Neural cell (in vitro differentiated cells): ENCODE results near the gene MUC5B. TPM values are rescaled to one million over a fixed set of nuclear protein-coding genes. Genes with fewer than 3 reads are reported as not detected.

Experiments used
- H2AFZ ChIP-seq: fragments of 200-600, 300-800 bp; sonication (generic), shearing (Covaris generic); 2 replicates; pipeline ENCODE4 v1.6.0; 2014; ENCODE audit warnings: low read depth, mild to moderate bottlenecking, antibody characterized with exemption, low read length, moderate library complexity
- H3F3A ChIP-seq: fragments of 200-600 bp; shearing (Covaris generic); 2 replicates; pipeline ENCODE4 v1.6.1; 2016; ENCODE audit warnings: mild to moderate bottlenecking, moderate library complexity, mixed read lengths, antibody characterized with exemption, low read length; ENCODE audit not compliant: insufficient read depth, poor library complexity, severe bottlenecking
- H3K27ac ChIP-seq: fragments of 200-600, 300-800 bp; sonication (generic), shearing (Covaris generic); 2 replicates; pipeline ENCODE4 v1.5.1; 2014; ENCODE audit warnings: mild to moderate bottlenecking, low read length, moderate library complexity
- H3K27me3 ChIP-seq: fragments of 300-800, 200-600 bp; sonication (generic), shearing (Covaris generic); 2 replicates; pipeline ENCODE4 v1.6.0; 2014; ENCODE audit warnings: mild to moderate bottlenecking, low read depth, low read length, moderate library complexity; ENCODE audit not compliant: insufficient read depth
- H3K36me3 ChIP-seq: fragments of 300-800, 200-600 bp; sonication (generic), shearing (Covaris generic); 2 replicates; pipeline ENCODE4 v1.5.1; 2014; ENCODE audit warnings: mild to moderate bottlenecking, antibody characterized with exemption, low read length, moderate library complexity; ENCODE audit not compliant: insufficient read depth
- H3K4me2 ChIP-seq: fragments of 300-800, 200-600 bp; sonication (generic), shearing (Covaris generic); 2 replicates; pipeline ENCODE4 v1.6.0; 2014; ENCODE audit warnings: mild to moderate bottlenecking, low read length
- H3K4me3 ChIP-seq: fragments of 300-800, 200-600 bp; sonication (generic), shearing (Covaris generic); 2 replicates; pipeline ENCODE4 v1.5.1; 2014; ENCODE audit warnings: mild to moderate bottlenecking, low read length, moderate library complexity
- H3K79me2 ChIP-seq: fragments of 200-600 bp; shearing (Covaris generic); replicated peaks from 2 replicates; pipeline ENCODE4 v1.6.0; 2014; ENCODE audit warnings: mild to moderate bottlenecking, low read length, moderate library complexity; ENCODE audit not compliant: insufficient read depth
- H3K9ac ChIP-seq: fragments of 300-800, 200-600 bp; sonication (generic), shearing (Covaris generic); 2 replicates; pipeline ENCODE4 v1.6.1; 2016; ENCODE audit warnings: mild to moderate bottlenecking, low read length, mixed read lengths
- H3K9me2 ChIP-seq: fragments of 200-600 bp; shearing (Covaris generic); 2 replicates; pipeline ENCODE4 v1.6.1; 2016; ENCODE audit warnings: mild to moderate bottlenecking, low read length, mixed read lengths; ENCODE audit not compliant: insufficient read depth
- H3K9me3 ChIP-seq: fragments of 200-600, 300-800 bp; sonication (generic), shearing (Covaris generic); 2 replicates; pipeline ENCODE4 v1.6.1; 2016; ENCODE audit warnings: mild to moderate bottlenecking, mixed run types, low read length, moderate library complexity, mixed read lengths
- H4K20me1 ChIP-seq: fragments of 200-600 bp; shearing (Covaris generic); 2 replicates; pipeline ENCODE4 v1.6.1; 2016; ENCODE audit warnings: mild to moderate bottlenecking, mixed run types; ENCODE audit not compliant: insufficient read depth
- EP300 ChIP-seq: fragments of 450-650 bp; conservative IDR thresholded peaks from 2 replicates; pipeline ENCODE4 v1.6.1; 2014; ENCODE audit warnings: antibody characterized with exemption, mild to moderate bottlenecking, moderate library complexity; ENCODE audit not compliant: poor library complexity, severe bottlenecking
- EZH2 ChIP-seq: fragments of 200-600, 300-800 bp; shearing (Covaris generic), sonication (generic); IDR thresholded peaks from 2 replicates; pipeline ENCODE4 v1.6.1; 2014; ENCODE audit warnings: antibody characterized with exemption, low read length, borderline replicate concordance, mild to moderate bottlenecking; ENCODE audit not compliant: insufficient read depth, poor library complexity, severe bottlenecking
- MXI1 ChIP-seq: fragments of 450-650 bp; conservative IDR thresholded peaks from 2 replicates; pipeline ENCODE4 v1.6.1; 2014; ENCODE audit warnings: antibody characterized with exemption, mild to moderate bottlenecking; ENCODE audit not compliant: poor library complexity, severe bottlenecking
- POLR2AphosphoS5 ChIP-seq: IDR thresholded peaks from 2 replicates; pipeline ENCODE4 v1.6.1; 2012
- RAD21 ChIP-seq: fragments of 450-650 bp; conservative IDR thresholded peaks from 2 replicates; pipeline ENCODE4 v1.6.1; 2014; ENCODE audit warnings: antibody characterized with exemption, mild to moderate bottlenecking, moderate library complexity
- TAF1 ChIP-seq: IDR thresholded peaks from 2 replicates; pipeline ENCODE4 v1.6.1; 2012; ENCODE audit warnings: low read depth
- polyA plus RNA-seq: library from polyadenylated mRNA; depleted of rRNA; stranded (reverse); fragments of >200 nt; gene quantifications from 2 replicates; pipeline ENCODE4 v1.2.3, GENCODE V29; 2014
- TF ChIP-seq, protein P1 (sequence below): IDR thresholded peaks from 2 replicates; pipeline ENCODE4 v1.6.1; 2012; ENCODE audit warnings: borderline replicate concordance
- TF ChIP-seq, protein P2 (sequence below): fragments of 450-650 bp; IDR thresholded peaks from 2 replicates; pipeline ENCODE4 v1.5.1; 2014; ENCODE audit warnings: antibody characterized with exemption, mild to moderate bottlenecking, moderate library complexity; ENCODE audit not compliant: poor library complexity, severe bottlenecking

The MUC5B gene
- polyA plus RNA-seq, 1 donor from 2014 or later: not detected

DNA sequence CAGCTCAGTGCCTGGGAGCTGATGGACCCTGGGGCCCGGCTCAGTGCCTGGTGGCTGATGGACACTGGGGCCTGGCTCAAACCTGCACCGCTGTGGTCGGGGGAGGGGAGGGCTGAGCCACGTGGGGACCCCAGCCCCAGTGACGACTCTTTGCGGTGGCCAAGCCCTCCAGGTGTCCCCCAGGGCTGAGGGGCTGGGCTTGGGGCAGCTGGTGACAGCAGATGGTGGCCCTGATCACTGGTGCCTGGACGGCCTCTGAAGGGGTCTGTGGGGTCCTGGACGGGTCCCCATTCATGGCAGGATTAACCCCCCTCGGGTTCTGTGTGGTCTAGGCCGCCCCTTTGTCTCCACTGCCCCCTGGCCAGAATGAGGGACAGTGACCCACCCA is 3.4 kb upstream of the MUC5B start:
- no peaks in the 10 kb centered on the region for H3K9me2 ChIP-seq
- H3F3A ChIP-seq: no peaks in the 10 kb centered on the region
- no peaks in the 10 kb centered on the region for H4K20me1 ChIP-seq
- H3K27ac ChIP-seq: no peak overlapping the region
- H3K27me3 ChIP-seq: no peaks in the 10 kb centered on the region
- H3K9ac ChIP-seq: no peak overlapping the region
- no peak overlapping the region for H3K4me3 ChIP-seq
- no peak overlapping the region for H3K4me2 ChIP-seq
- H3K79me2 ChIP-seq: no peaks in the 10 kb centered on the region
- no peaks in the 10 kb centered on the region for H3K36me3 ChIP-seq
- no peaks in the 10 kb centered on the region for H3K9me3 ChIP-seq
- no peak overlapping the region for H2AFZ ChIP-seq
- TF ChIP-seq MXI1: no peak
- TF ChIP-seq EP300: no peak
- TF ChIP-seq POLR2AphosphoS5: no peak
- no peak for TF ChIP-seq EZH2
- no peak for TF ChIP-seq RAD21
- no peak for TF ChIP-seq TAF1
- TF ChIP-seq, protein P1, sequence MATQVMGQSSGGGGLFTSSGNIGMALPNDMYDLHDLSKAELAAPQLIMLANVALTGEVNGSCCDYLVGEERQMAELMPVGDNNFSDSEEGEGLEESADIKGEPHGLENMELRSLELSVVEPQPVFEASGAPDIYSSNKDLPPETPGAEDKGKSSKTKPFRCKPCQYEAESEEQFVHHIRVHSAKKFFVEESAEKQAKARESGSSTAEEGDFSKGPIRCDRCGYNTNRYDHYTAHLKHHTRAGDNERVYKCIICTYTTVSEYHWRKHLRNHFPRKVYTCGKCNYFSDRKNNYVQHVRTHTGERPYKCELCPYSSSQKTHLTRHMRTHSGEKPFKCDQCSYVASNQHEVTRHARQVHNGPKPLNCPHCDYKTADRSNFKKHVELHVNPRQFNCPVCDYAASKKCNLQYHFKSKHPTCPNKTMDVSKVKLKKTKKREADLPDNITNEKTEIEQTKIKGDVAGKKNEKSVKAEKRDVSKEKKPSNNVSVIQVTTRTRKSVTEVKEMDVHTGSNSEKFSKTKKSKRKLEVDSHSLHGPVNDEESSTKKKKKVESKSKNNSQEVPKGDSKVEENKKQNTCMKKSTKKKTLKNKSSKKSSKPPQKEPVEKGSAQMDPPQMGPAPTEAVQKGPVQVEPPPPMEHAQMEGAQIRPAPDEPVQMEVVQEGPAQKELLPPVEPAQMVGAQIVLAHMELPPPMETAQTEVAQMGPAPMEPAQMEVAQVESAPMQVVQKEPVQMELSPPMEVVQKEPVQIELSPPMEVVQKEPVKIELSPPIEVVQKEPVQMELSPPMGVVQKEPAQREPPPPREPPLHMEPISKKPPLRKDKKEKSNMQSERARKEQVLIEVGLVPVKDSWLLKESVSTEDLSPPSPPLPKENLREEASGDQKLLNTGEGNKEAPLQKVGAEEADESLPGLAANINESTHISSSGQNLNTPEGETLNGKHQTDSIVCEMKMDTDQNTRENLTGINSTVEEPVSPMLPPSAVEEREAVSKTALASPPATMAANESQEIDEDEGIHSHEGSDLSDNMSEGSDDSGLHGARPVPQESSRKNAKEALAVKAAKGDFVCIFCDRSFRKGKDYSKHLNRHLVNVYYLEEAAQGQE: no peak

DNA sequence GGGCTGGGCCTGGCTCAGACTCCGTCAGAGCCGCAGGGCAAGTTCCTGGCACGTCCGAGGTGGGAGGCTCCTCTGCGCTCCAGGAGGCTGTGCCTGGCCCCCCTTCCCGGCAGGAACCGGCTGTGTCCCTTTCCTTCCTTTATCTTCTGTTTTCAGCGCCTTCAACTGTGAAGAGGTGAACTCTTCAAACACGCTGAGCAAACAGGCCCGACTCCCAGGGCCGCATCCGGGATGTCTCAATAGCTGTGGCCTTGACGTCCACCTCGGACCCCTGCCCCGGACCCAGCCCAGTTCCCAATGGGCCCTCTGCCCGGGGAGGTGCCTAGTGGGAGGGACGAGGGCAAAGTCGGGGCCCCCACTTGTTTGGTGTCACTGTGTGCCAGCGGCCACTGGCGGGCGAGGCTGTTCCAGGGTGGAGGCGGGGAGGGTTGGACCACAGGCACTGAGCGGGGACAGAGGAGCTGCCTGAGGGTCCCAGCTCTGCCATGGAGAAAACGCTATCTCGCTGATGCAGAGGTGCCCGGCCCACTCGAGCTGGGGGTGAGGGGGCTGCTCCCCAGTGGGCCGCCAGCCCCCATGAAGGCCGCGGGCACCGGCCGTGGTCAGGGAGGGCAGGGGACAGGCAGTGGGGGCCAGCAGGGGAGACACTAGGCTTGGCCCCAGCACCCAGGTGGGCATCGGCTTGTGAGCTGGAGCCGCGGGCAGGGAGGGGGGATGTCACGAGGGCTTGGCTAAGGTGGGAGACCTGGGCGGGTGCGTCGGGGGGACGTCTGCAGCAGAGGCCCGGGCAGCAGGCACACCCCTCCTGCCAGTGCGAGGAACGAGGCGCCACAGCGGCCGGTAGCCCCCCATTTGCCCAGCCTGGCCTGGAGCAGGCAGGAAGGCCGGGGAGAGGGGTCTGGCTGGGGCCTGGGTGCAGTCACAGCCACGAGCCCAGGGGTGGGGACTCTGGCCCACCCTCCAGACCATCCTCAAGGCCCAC is 2.7 kb upstream of the MUC5B start:
- H3K27me3 ChIP-seq: no peaks in the 10 kb centered on the region
- no peaks in the 10 kb centered on the region for H4K20me1 ChIP-seq
- TF ChIP-seq RAD21: no peak
- TF ChIP-seq, protein P2, sequence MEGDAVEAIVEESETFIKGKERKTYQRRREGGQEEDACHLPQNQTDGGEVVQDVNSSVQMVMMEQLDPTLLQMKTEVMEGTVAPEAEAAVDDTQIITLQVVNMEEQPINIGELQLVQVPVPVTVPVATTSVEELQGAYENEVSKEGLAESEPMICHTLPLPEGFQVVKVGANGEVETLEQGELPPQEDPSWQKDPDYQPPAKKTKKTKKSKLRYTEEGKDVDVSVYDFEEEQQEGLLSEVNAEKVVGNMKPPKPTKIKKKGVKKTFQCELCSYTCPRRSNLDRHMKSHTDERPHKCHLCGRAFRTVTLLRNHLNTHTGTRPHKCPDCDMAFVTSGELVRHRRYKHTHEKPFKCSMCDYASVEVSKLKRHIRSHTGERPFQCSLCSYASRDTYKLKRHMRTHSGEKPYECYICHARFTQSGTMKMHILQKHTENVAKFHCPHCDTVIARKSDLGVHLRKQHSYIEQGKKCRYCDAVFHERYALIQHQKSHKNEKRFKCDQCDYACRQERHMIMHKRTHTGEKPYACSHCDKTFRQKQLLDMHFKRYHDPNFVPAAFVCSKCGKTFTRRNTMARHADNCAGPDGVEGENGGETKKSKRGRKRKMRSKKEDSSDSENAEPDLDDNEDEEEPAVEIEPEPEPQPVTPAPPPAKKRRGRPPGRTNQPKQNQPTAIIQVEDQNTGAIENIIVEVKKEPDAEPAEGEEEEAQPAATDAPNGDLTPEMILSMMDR: no peak
- TF ChIP-seq MXI1: no peak
- TF ChIP-seq POLR2AphosphoS5: no peak
- TF ChIP-seq, protein P1: no peak
- TF ChIP-seq EP300: no peak
- TF ChIP-seq EZH2: no peak

More for the DNA sequence above, 2.7 kb upstream of the MUC5B start:
- no peak overlapping the region for H3K4me2 ChIP-seq
- no peaks in the 10 kb centered on the region for H3K36me3 ChIP-seq
- H3K79me2 ChIP-seq: no peaks in the 10 kb centered on the region
- H3K9ac ChIP-seq: no peak overlapping the region
- H3K4me3 ChIP-seq: no peak overlapping the region
- H3K9me3 ChIP-seq: no peaks in the 10 kb centered on the region
- no peak overlapping the region for H3K27ac ChIP-seq
- no peak overlapping the region for H2AFZ ChIP-seq
- H3K9me2 ChIP-seq: no peaks in the 10 kb centered on the region
- no peaks in the 10 kb centered on the region for H3F3A ChIP-seq
